GM04504 (cell line): Measurements from ENCODE around the gene MAP7.

Experiments
- DNase-seq: peaks from one replicate; pipeline ENCODE4 v3.0.0-alpha.2; 2012; ENCODE audit warnings: low read depth

The MAP7 gene

DNA sequence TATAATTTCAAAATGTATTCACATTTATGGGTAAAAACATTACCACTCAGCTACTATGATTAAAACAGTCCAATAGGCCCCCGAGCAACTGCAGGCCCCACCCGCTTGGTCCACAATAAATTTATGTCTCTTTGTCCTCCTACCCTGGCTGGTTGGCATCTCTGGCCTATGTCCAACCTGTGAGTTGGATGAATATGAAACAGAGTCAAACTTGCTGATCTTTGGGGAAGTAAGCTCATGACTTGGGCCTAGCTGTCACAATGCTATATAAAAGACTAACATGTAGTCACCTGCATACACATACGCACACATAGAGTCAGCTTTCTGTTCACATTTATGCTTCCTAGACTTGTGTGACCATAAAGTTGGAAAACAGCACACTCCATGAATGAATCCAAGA lies 20.5 kb downstream of the MAP7 start:
- DNase-seq = no peak

- no peak for DNase-seq
These were observed 21.7 kb downstream of the MAP7 start for GRCh38 chr6:136528477-136528876.

- peak; percentile 33 for DNase-seq
These were observed 22.4 kb downstream of the MAP7 start for GRCh38 chr6:136527831-136528230.

DNA sequence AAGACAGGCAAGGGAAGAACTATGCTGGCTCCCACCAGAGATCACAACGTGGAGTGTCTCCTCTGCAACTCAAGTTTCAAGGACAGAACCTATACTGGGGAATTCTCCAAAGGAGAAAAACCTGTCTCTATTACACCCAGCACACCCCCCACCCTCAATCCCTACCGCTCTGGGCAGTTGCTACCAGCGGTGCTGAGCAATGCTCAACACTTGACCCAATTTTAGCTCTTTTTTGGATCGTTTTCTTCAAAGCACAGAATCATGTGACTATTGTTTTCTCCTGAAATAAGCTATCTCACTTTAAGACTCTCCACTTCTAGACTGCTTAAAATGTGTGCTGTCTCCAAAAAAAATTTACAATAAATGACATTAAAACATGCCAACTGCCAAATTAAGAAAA lies 23.3 kb downstream of the MAP7 start:
- DNase-seq = no peak

GRCh38 chr6:136526196-136526930 lies 23.9 kb downstream of the MAP7 start:
- peak; percentile 50 for DNase-seq

DNA sequence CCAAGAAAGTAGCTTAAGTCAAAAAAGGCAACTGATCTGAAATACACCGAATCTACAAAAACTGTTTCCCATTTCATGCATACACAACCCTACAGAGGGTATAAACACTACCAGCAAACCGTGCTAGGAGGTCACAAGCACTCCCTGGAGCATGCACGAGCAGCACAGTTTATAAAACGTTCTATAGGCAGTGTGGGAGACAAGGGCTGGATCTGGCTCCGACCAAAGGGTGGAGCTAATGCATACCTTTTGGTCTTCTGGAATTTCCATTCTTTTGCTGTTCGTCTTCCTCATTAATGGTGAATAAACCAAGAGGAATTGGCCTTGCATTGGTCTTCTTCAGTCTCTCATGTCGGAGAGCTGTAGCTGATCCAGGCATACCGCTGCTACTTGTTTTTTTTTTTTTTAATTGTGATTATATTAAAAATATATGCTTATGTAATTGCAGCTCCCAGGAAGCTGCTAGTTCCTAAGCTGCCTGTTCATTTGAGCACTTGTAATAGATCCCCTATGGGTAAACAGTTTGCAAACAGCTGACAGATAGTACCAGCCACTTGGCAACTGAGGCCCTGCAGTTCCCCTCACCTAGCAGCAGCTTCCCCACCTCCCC lies 24.5 kb downstream of the MAP7 start:
- DNase-seq = no peak

DNA sequence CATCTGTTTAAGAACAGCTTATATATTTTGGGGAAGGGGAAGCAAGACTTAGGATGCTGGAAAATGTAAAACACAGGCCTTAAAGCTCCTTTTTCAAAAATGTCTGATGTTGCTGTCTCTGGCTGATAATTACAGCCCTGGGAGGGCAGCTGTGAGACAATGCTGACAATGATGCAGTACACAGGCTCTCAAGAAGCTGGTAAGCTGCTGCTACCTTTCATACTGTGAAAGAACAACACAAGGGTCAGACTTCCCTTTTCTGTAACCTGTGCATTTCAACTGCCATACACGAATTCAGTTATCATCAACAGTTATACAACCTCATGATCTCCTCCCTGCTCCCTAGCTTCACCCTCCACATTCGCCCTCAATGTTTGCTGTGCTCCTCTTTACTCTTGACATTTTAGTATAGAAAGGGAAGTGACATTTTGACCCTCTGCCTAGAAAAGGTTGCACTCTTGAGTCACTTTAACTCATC lies 25.2 kb downstream of the MAP7 start:
- DNase-seq = no peak

DNA sequence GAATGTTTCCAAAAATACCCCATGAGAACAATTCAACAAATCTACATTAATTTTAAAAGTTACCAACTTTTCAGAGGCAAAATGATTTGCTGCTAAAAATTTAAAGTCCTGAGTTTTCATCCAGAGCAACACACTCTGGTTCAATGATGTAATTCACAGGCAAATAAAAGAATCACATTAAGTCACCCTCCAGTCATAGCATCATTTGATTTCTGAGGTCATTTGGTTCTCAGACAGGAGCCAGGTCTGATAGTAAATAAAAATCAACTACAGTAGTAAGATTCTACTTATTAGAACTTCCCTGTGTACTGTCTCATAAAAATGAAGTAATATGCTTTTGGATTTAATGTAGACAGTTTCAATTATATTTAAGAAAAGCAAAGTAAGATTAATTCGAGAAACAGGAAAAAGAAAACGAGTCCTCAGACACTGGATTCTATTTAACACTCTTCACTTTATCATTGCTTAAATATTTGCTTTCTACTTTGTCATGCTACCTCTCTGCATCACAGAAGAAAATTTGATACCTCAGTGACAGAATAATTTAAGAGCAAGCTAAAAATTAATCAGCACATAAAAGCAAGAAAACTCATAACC lies 25.8 kb downstream of the MAP7 start:
- DNase-seq = no peak

DNA sequence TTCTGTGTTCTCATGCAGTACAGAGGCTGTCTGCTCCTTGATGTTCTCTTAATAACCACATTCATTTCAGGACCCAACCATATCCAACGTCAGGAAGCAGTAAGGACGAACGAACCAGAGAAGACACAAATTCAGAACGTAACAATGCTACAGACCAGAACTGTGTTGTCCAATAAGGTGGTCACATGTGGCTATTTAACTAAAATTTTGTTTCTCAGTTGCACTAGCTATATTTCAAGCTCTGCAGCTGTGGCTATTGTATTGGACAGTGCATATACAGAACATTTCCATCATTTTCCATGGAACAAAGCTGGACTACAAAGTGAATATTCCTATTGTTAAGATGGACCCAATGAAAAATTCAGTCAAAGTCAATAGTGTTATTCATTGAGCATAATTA lies 27.0 kb downstream of the MAP7 start:
- DNase-seq = no peak

GRCh38 chr6:136522636-136523035 lies 27.6 kb downstream of the MAP7 start:
- no peak for DNase-seq

DNA sequence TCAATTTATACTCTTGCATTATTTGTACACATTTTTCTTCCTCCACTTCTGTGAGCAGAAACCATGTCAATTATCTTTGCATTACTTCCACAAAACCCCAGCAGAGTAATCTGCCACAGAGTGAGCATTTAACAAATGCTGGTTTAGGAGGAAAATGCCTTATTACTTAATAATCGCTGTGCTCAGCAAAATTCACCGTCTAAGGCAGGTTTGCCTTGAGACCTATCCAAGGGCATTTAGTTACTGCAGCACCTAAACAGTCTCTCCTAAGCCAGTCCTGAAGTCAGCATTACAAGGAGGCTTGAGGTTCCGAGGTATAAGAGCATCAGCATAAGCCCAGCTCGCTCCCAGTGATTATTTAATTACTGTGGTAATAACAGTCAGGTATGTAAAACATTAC lies 28.3 kb downstream of the MAP7 start:
- no peak for DNase-seq

DNA sequence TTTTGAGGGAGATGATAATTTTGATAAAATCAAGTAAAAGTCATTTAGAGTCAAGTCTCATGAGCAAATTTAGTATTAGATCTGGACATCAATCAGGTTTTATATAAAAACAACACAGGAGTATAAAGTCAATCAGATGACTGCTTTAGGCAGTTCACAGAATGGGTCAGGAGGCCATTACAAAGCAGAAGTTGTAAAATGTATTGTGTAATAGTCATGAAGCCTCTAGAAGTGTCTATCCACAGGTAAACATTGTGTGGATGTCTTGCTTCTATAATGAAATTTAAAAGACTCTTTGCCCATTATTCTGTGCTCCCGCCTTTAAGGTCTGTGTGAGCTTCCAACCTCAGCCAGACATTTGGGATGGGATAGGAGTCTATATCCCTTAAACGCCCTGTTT lies 28.8 kb downstream of the MAP7 start:
- no peak for DNase-seq

GRCh38 chr6:136520517-136520916 lies 29.7 kb downstream of the MAP7 start:
- no peak for DNase-seq

DNA sequence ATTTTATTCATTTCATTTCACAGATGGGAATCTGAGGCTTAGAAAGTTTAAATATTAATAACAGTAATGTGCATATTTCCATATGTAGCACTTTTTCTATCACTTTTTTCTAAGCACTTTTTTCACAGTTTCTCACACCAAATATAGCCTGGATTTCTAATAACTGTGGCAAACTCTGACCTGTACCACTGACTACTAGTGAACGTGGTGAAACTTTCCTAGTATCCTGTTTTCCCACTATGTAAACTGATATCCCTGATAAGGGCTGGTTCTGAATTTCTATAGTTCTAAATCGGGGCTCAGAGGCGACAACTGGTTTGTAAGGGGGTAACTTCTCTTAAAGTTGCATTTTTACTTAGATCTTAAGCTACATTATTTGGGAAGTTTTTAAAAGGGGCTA lies 32.6 kb downstream of the MAP7 start:
- DNase-seq = no peak

DNA sequence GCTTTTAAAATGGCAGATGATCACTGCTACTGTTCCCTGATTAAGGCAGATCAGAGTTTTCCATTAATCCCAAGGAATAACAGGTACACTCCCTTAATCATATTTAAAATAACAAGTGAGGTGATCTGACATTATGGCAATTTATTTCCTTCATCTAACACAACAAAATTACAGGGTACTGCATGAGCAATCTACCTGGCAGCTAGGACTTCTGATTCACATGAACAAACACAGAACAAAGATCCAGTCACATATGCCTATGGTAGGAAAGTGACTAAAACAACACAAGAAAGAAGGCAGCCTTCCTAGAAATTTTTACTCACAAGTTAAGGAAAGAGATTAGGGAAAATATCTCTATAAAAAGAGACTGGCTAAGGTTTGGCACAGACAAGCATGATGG lies 33.2 kb downstream of the MAP7 start:
- DNase-seq = no peak

DNA sequence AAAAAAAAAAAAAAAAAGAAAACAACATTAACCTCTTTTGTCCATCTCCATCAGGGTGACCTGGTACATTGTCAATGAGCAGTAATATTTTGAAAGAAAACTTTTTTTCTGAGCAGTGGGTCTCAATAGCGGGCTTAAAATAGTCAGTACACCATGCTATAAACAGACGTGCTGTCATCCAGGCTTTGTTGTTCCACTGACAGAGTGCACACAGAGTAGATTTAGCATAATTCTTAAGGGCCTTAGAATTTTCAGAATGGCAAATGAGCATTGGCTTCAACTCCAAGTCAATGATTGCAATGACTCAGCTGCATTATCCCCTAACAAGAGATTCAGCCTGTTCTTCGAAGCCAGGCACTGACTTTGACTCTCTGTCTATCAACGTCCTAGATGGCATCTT lies 35.6 kb downstream of the MAP7 start:
- no peak for DNase-seq

DNA sequence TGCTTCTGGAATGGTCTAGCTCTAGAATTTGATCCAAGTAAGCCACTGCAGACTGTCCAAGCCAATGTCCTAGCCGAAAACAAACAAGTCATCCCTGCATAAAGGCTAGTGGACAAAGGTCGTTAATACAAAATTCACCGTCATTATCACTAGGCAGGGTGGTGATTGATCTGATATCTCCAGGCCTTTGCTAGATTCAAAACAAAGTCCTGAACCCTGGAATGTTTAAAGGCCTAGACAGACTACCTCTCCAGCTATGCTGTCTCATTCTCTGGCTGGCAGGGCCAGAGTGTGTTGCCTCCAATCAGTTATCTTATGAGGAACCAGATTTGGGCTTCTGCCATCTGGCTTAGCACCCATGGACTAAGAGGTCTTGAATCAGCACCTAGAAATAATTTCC lies 38.3 kb downstream of the MAP7 start:
- DNase-seq = no peak

DNA sequence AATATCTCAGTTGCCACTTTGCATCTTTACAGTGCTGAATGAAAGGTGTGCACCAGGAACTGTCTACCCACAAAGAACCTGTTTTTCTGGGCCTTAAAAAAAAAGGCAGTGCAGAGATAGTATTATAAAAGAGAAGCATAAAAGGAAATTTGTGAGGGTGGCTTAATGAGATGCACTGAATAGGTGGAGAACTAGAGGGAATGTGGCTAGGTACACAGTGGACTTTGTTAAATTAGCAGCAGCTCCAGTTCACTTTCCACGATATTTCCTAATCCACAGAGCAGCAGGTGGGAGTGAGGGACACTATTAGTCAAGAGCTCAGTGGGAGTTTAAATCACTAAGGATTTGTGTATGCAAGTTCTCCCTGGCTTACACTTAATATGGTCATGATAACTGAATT lies 38.8 kb downstream of the MAP7 start:
- no peak for DNase-seq

- no peak for DNase-seq
These were observed 39.4 kb downstream of the MAP7 start for GRCh38 chr6:136510782-136511181.

- no peak for DNase-seq
These were observed 39.9 kb downstream of the MAP7 start for GRCh38 chr6:136510299-136510698.

- DNase-seq = no peak
These were observed 41.4 kb downstream of the MAP7 start for GRCh38 chr6:136508725-136509392.

- DNase-seq = no peak
These were observed 44.0 kb downstream of the MAP7 start for GRCh38 chr6:136506124-136506799.
